GM23338 (cell line): Measurements from ENCODE around the gene MCM9. TPM values are rescaled to one million over a fixed set of nuclear protein-coding genes. Genes with fewer than 3 reads are reported as not detected.
A peak's percentile ranks its signal among the peaks of the same experiment; 100 is the strongest.

Experiments
- ATAC-seq: fragments of 200-7000 bp; cut with Tn5 transposase; 3 replicates; pipeline ENCODE4 v1.9.1; 2020
- DNase-seq: peaks from one replicate; pipeline ENCODE4 v3.0.0-alpha.2; 2015; ENCODE audit warnings: low spot score
- H2AFZ ChIP-seq: fragments of 200-600 bp; sonication (generic); 2 replicates; pipeline ENCODE4 v1.8.0; 2016; ENCODE audit warnings: antibody characterized with exemption, mild to moderate bottlenecking, moderate library complexity
- H3F3A ChIP-seq: fragments of 200-600 bp; sonication (generic); replicated peaks from 2 replicates; pipeline ENCODE4 v1.8.0; 2017; ENCODE audit warnings: antibody characterized with exemption, mixed run types, low read depth
- H3K27ac ChIP-seq: fragments of 200-600 bp; sonication (generic); 2 replicates; pipeline ENCODE4 v1.6.1; 2016; ENCODE audit warnings: low read depth
- H3K27me3 ChIP-seq: fragments of 200-600 bp; sonication (generic); 2 replicates; pipeline ENCODE4 v1.8.0; 2016; ENCODE audit warnings: mild to moderate bottlenecking, mixed run types, moderate library complexity; ENCODE audit not compliant: insufficient read depth
- H3K36me3 ChIP-seq: fragments of 200-600 bp; sonication (generic); 2 replicates; pipeline ENCODE4 v1.8.0; 2016; ENCODE audit warnings: mild to moderate bottlenecking; ENCODE audit not compliant: insufficient read depth
- H3K4me1 ChIP-seq: fragments of 200-600 bp; sonication (generic); 2 replicates; pipeline ENCODE4 v1.8.0; 2016; ENCODE audit warnings: mild to moderate bottlenecking, moderate library complexity; ENCODE audit not compliant: insufficient read depth
- H3K4me2 ChIP-seq: fragments of 200-600 bp; sonication (generic); 2 replicates; pipeline ENCODE4 v1.7.1; 2017; ENCODE audit warnings: mixed run types
- H3K4me3 ChIP-seq: fragments of 200-600 bp; sonication (generic); 2 replicates; pipeline ENCODE4 v1.6.1; 2016; ENCODE audit warnings: mixed run types
- H3K79me2 ChIP-seq: fragments of 200-600 bp; sonication (generic); replicated peaks from 2 replicates; pipeline ENCODE4 v1.8.0; 2017; ENCODE audit warnings: mild to moderate bottlenecking; ENCODE audit not compliant: insufficient read depth
- H3K9me2 ChIP-seq: fragments of 200-600 bp; sonication (generic); 2 replicates; pipeline ENCODE4 v1.8.0; 2017; ENCODE audit not compliant: insufficient read depth
- H4K20me1 ChIP-seq: fragments of 200-600 bp; sonication (generic); replicated peaks from 2 replicates; pipeline ENCODE4 v1.8.0; 2017; ENCODE audit warnings: mild to moderate bottlenecking; ENCODE audit not compliant: insufficient read depth
- H3K27ac Mint-ChIP-seq: 2 replicates; pipeline ENCODE4 v1.8.0; 2020; ENCODE audit warnings: inconsistent platforms, mild to moderate bottlenecking, moderate library complexity, mixed read lengths
- H3K27me3 Mint-ChIP-seq: 3 replicates; pipeline ENCODE4 v1.8.0; 2022; ENCODE audit warnings: low read depth, mild to moderate bottlenecking, moderate library complexity, mixed read lengths, inconsistent platforms; ENCODE audit not compliant: insufficient read depth, poor library complexity
- H3K36me3 Mint-ChIP-seq: 3 replicates; pipeline ENCODE4 v1.8.0; 2021; ENCODE audit warnings: low read depth, mild to moderate bottlenecking, inconsistent platforms, moderate library complexity, mixed read lengths
- H3K4me1 Mint-ChIP-seq: 3 replicates; pipeline ENCODE4 v1.8.0; 2020; ENCODE audit warnings: mild to moderate bottlenecking, inconsistent platforms, mixed read lengths
- H3K4me3 Mint-ChIP-seq: 3 replicates; pipeline ENCODE4 v1.8.0; 2021; ENCODE audit warnings: moderate library complexity, mild to moderate bottlenecking, inconsistent platforms, mixed read lengths
- H3K9me3 Mint-ChIP-seq: 3 replicates; pipeline ENCODE4 v1.8.0; 2020; ENCODE audit warnings: moderate library complexity, mild to moderate bottlenecking, inconsistent platforms, mixed read lengths
- CREB1 ChIP-seq: fragments of 250-450 bp; sonication (Bioruptor Pico); IDR thresholded peaks from 2 replicates; pipeline ENCODE4 v1.5.0; 2020; ENCODE audit warnings: low read depth, mild to moderate bottlenecking, moderate library complexity
- EZH2 ChIP-seq: fragments of 200-600 bp; sonication (generic); IDR thresholded peaks from one replicate; pipeline ENCODE4 v1.8.0; 2017; ENCODE audit warnings: antibody characterized with exemption, mild to moderate bottlenecking, low read depth; ENCODE audit not compliant: unreplicated experiment
- EZH2phosphoT487 ChIP-seq: fragments of 200-600 bp; sonication (generic); IDR thresholded peaks from one replicate; pipeline ENCODE4 v1.8.1; 2018; ENCODE audit warnings: antibody characterized with exemption; ENCODE audit not compliant: unreplicated experiment
- JUNB ChIP-seq: IDR thresholded peaks from one replicate; pipeline ENCODE4 v1.6.1; 2016; ENCODE audit warnings: antibody characterized with exemption; ENCODE audit not compliant: unreplicated experiment
- NANOG ChIP-seq: IDR thresholded peaks from 2 replicates; pipeline ENCODE4 v1.6.1; 2016; ENCODE audit warnings: antibody characterized with exemption, borderline replicate concordance
- POLR2AphosphoS5 ChIP-seq: IDR thresholded peaks from 2 replicates; pipeline ENCODE4 v1.6.1; 2016; ENCODE audit warnings: antibody characterized with exemption, low read depth
- STAT1 ChIP-seq: IDR thresholded peaks from one replicate; pipeline ENCODE4 v1.6.1; 2016; ENCODE audit warnings: antibody characterized with exemption; ENCODE audit not compliant: unreplicated experiment
- ZNF114 ChIP-seq: fragments of 250-450 bp; sonication (Bioruptor Pico); IDR thresholded peaks from 2 replicates; pipeline ENCODE4 v1.5.0; 2020; ENCODE audit warnings: mild to moderate bottlenecking, moderate library complexity
- ZNF331 ChIP-seq: fragments of 250-450 bp; sonication (Bioruptor Pico); IDR thresholded peaks from 2 replicates; pipeline ENCODE4 v1.5.0; 2020; ENCODE audit warnings: low read depth, mild to moderate bottlenecking, moderate library complexity
- polyA plus RNA-seq: library from polyadenylated mRNA; unstranded; fragments of >200 nt; fragmentation: Nextera tagmentation; extraction: Ambion mirVana; gene quantifications from 2 replicates; pipeline ENCODE4 v1.2.1, GENCODE V29; 2016
- total RNA-seq: library from RNA; depleted of rRNA; stranded (reverse); fragments of >200 nt; shearing (Covaris generic); gene quantifications from 2 replicates; pipeline ENCODE4 v1.2.3, GENCODE V29; 2014
- TF ChIP-seq, protein P1 (sequence below): IDR thresholded peaks from 2 replicates; pipeline ENCODE4 v1.6.1; 2016; ENCODE audit warnings: antibody characterized with exemption
- TF ChIP-seq, protein P2 (sequence below): IDR thresholded peaks from one replicate; pipeline ENCODE4 v1.6.1; 2018; ENCODE audit warnings: antibody characterized with exemption; ENCODE audit not compliant: unreplicated experiment
- TF ChIP-seq, protein P3 (sequence below): fragments of 250-450 bp; sonication (Bioruptor Pico); IDR thresholded peaks from 2 replicates; pipeline ENCODE4 v1.5.0; 2020; ENCODE audit warnings: mild to moderate bottlenecking, moderate library complexity
- TF ChIP-seq, protein P4 (sequence below), 2 experiments: fragments of 200-600 bp in 1 of 2; sonication (generic) in 1 of 2; conservative IDR thresholded peaks; 2 replicates each; pipeline versions ENCODE4 v1.5.1 to v1.6.1; 2016 to 2017; ENCODE audit warnings: antibody characterized with exemption in 2 of 2, low read depth in 2 of 2, mild to moderate bottlenecking in 2 of 2, moderate library complexity in 1 of 2

The MCM9 gene
- total and polyA plus RNA-seq, 2 experiments from 2014 or later, result 14.9 to 16.6 TPM

DNA sequence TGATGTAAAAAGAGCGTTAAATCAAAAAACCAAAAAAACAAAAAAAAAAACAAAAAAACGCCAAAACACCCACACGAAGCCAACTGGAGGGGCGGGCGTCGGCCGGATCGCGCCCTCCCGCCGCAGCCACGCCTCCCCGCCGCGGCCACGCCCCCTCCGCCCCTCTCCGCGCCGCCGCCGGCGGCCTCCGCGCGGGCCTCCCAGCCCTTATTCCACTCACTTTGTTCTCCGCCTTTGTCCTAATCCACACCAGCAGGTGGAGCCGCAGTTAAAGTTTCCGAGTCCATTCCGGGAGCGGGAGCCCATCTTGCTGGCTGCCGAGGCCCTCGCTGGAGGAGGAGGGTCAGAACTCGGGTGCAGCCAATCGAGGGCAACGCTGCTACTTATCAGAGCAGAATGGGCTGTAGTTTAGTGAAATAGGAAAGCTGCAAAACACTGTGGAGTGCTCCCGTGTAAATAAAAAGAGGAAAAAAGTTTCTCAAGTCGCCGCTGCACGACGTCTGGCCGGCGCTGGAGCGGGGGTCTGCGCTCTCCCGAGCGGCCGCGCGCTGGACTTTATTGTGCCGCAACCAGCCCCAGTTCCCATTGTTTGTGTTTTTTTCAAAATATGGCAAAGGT is 41.0 kb downstream of the MCM9 start, which contains the start of gene ASF1A:
Gene ASF1A (plus strand): TSS at position 346 of the 618 bp plus-strand sequence. CDS start 262 bp downstream, at position 608.
- Histone ChIP-seq H3K4me3 (peak within 1 kb of the TSS; percentile 88), H4K20me1 (0 out of 2 replicates have a peak, but pooled peaks cover 3% of the 10 kb centered on the region), H3K27ac (peak within 1 kb of the TSS; percentile 95), H2AFZ (no peak within 1 kb of the TSS), H3K4me2 (peak within 1 kb of the TSS; percentile 82), H3F3A (no peaks in the 10 kb centered on the region), H3K36me3 (no peaks in the 10 kb centered on the region), H3K4me1 (peaks cover 43% of the 10 kb centered on the region), H3K27me3 (no peaks in the 10 kb centered on the region), H3K9me2 (no peaks in the 10 kb centered on the region), H3K79me2 (peaks cover 67% of the 10 kb centered on the region)
- peaks cover 41% of the 10 kb centered on the region for H3K4me1 Mint-ChIP-seq
- H3K9me3 Mint-ChIP-seq, result no peaks in the 10 kb centered on the region
- ATAC-seq (peak; percentile 76), DNase-seq (peak; percentile 96)
- H3K27ac Mint-ChIP-seq, result peak within 1 kb of the TSS; percentile 99
- H3K4me3 Mint-ChIP-seq, result peak within 1 kb of the TSS; percentile 90
- H3K36me3 Mint-ChIP-seq, result peaks cover 23% of the 10 kb centered on the region; the same call in 2 of the 3 replicates
- H3K27me3 Mint-ChIP-seq, result peaks cover 12% of the 10 kb centered on the region
- TF ChIP-seq NANOG (no peak), EZH2 (no peak), CREB1 (CRISPR knock-in tag) (no peak; the same call in 1 of the 2 replicates), STAT1 (no peak), ZNF331 (CRISPR knock-in tag) (no peak), POLR2AphosphoS5 (peak; percentile 80), JUNB (no peak), EZH2phosphoT487 (no peak), ZNF114 (CRISPR knock-in tag) (no peak)
- TF ChIP-seq, protein P1, sequence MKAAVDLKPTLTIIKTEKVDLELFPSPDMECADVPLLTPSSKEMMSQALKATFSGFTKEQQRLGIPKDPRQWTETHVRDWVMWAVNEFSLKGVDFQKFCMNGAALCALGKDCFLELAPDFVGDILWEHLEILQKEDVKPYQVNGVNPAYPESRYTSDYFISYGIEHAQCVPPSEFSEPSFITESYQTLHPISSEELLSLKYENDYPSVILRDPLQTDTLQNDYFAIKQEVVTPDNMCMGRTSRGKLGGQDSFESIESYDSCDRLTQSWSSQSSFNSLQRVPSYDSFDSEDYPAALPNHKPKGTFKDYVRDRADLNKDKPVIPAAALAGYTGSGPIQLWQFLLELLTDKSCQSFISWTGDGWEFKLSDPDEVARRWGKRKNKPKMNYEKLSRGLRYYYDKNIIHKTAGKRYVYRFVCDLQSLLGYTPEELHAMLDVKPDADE, result no peak
- TF ChIP-seq, protein P2, sequence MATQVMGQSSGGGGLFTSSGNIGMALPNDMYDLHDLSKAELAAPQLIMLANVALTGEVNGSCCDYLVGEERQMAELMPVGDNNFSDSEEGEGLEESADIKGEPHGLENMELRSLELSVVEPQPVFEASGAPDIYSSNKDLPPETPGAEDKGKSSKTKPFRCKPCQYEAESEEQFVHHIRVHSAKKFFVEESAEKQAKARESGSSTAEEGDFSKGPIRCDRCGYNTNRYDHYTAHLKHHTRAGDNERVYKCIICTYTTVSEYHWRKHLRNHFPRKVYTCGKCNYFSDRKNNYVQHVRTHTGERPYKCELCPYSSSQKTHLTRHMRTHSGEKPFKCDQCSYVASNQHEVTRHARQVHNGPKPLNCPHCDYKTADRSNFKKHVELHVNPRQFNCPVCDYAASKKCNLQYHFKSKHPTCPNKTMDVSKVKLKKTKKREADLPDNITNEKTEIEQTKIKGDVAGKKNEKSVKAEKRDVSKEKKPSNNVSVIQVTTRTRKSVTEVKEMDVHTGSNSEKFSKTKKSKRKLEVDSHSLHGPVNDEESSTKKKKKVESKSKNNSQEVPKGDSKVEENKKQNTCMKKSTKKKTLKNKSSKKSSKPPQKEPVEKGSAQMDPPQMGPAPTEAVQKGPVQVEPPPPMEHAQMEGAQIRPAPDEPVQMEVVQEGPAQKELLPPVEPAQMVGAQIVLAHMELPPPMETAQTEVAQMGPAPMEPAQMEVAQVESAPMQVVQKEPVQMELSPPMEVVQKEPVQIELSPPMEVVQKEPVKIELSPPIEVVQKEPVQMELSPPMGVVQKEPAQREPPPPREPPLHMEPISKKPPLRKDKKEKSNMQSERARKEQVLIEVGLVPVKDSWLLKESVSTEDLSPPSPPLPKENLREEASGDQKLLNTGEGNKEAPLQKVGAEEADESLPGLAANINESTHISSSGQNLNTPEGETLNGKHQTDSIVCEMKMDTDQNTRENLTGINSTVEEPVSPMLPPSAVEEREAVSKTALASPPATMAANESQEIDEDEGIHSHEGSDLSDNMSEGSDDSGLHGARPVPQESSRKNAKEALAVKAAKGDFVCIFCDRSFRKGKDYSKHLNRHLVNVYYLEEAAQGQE, result no peak
- TF ChIP-seq, protein P3, sequence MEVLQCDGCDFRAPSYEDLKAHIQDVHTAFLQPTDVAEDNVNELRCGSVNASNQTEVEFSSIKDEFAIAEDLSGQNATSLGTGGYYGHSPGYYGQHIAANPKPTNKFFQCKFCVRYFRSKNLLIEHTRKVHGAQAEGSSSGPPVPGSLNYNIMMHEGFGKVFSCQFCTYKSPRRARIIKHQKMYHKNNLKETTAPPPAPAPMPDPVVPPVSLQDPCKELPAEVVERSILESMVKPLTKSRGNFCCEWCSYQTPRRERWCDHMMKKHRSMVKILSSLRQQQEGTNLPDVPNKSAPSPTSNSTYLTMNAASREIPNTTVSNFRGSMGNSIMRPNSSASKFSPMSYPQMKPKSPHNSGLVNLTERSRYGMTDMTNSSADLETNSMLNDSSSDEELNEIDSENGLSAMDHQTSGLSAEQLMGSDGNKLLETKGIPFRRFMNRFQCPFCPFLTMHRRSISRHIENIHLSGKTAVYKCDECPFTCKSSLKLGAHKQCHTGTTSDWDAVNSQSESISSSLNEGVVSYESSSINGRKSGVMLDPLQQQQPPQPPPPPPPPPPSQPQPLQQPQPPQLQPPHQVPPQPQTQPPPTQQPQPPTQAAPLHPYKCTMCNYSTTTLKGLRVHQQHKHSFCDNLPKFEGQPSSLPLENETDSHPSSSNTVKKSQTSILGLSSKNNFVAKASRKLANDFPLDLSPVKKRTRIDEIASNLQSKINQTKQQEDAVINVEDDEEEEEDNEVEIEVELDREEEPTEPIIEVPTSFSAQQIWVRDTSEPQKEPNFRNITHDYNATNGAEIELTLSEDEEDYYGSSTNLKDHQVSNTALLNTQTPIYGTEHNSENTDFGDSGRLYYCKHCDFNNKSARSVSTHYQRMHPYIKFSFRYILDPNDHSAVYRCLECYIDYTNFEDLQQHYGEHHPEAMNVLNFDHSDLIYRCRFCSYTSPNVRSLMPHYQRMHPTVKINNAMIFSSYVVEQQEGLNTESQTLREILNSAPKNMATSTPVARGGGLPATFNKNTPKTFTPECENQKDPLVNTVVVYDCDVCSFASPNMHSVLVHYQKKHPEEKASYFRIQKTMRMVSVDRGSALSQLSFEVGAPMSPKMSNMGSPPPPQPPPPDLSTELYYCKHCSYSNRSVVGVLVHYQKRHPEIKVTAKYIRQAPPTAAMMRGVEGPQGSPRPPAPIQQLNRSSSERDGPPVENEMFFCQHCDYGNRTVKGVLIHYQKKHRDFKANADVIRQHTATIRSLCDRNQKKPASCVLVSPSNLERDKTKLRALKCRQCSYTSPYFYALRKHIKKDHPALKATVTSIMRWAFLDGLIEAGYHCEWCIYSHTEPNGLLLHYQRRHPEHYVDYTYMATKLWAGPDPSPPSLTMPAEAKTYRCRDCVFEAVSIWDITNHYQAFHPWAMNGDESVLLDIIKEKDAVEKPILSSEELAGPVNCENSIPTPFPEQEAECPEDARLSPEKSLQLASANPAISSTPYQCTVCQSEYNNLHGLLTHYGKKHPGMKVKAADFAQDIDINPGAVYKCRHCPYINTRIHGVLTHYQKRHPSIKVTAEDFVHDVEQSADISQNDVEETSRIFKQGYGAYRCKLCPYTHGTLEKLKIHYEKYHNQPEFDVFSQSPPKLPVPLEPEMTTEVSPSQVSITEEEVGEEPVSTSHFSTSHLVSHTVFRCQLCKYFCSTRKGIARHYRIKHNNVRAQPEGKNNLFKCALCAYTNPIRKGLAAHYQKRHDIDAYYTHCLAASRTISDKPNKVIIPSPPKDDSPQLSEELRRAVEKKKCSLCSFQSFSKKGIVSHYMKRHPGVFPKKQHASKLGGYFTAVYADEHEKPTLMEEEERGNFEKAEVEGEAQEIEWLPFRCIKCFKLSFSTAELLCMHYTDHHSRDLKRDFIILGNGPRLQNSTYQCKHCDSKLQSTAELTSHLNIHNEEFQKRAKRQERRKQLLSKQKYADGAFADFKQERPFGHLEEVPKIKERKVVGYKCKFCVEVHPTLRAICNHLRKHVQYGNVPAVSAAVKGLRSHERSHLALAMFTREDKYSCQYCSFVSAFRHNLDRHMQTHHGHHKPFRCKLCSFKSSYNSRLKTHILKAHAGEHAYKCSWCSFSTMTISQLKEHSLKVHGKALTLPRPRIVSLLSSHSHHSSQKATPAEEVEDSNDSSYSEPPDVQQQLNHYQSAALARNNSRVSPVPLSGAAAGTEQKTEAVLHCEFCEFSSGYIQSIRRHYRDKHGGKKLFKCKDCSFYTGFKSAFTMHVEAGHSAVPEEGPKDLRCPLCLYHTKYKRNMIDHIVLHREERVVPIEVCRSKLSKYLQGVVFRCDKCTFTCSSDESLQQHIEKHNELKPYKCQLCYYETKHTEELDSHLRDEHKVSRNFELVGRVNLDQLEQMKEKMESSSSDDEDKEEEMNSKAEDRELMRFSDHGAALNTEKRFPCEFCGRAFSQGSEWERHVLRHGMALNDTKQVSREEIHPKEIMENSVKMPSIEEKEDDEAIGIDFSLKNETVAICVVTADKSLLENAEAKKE, result no peak
- TF ChIP-seq, protein P4, sequence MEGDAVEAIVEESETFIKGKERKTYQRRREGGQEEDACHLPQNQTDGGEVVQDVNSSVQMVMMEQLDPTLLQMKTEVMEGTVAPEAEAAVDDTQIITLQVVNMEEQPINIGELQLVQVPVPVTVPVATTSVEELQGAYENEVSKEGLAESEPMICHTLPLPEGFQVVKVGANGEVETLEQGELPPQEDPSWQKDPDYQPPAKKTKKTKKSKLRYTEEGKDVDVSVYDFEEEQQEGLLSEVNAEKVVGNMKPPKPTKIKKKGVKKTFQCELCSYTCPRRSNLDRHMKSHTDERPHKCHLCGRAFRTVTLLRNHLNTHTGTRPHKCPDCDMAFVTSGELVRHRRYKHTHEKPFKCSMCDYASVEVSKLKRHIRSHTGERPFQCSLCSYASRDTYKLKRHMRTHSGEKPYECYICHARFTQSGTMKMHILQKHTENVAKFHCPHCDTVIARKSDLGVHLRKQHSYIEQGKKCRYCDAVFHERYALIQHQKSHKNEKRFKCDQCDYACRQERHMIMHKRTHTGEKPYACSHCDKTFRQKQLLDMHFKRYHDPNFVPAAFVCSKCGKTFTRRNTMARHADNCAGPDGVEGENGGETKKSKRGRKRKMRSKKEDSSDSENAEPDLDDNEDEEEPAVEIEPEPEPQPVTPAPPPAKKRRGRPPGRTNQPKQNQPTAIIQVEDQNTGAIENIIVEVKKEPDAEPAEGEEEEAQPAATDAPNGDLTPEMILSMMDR (conservative IDR thresholded peaks at IDR 0.05; ENCODE audit: low read depth in 2 of 2), result peak; percentile 46 to 80
